ENCODE results near the gene LRMDA. TPM values are rescaled to one million over a fixed set of nuclear protein-coding genes. Genes with fewer than 3 reads are reported as not detected.

Gene LRMDA
- polyA plus RNA-seq, 3 donors = 39.8 to 59.6 (median 56.4) TPM

DNA sequence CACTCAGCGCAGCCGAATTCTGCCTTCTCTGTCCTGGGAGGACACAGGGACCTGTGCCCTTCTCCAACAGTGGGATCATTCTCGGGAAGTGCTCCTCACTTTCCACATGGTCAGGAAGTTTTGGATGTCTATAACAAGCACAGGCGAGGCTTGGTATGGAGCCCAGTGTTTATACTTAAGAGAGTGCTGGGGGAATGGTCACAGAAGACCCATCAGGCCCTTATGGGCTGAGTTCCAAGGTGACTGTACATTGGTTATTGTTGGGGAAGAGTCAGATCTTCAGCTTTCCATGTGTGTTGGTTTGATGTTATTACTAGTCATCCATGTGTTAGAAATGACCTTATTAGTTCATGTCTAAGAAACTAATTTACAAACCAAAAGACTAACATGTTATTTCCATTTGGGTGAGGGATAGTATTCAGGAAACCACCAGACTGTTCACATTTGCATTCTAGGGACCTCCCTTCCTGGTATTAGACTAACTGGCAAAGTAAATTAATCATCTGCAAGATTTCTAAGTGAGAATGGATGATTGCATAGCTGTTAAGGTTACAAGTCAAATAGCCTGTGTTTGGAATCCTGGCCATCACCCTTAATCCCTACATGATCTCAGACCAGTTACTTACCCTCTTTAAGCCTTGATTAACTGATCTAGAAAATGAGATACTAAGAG is 834.2 kb downstream of the LRMDA start:
- WGBS (ENCODE audit: insufficient coverage) = 87% methylated on average over 3 of the region's 4 CpGs
- peaks cover 0 to 10% of the 10 kb centered on the region in 2 donors for H3K36me3 Mint-ChIP-seq
- peaks cover 0 to 7% (median 5%) of the 10 kb centered on the region in 7 donors for H3K9me3 Mint-ChIP-seq
- H3K27me3 Mint-ChIP-seq (ENCODE audit: low read depth in 3 of 3) = peaks cover 0 to 4% (median 2%) of the 10 kb centered on the region in 3 donors
- Histone ChIP-seq H3K4me2 (replicated peaks; ENCODE audit: extremely low read depth, low read length, poor library complexity, severe bottlenecking) (no peak overlapping the region), H3K79me2 (ENCODE audit: insufficient read depth, low read length) (no peaks in the 10 kb centered on the region), H4K20me1 (ENCODE audit: insufficient read depth, low read length) (no peaks in the 10 kb centered on the region), H3K4me3 (replicated peaks in 1 of 3; ENCODE audit: low read depth in 2 of 3, low read length in 3 of 3) (no peak overlapping the region), H3K27me3 (ENCODE audit: control insufficient read depth in 2 of 2, insufficient read depth in 2 of 2, low read length in 2 of 2) (no peaks in the 10 kb centered on the region), H3K4me1 (ENCODE audit: control insufficient read depth in 1 of 2, insufficient read depth in 2 of 2, low read length in 2 of 2) (no peaks in the 10 kb centered on the region), H3K9ac (ENCODE audit: insufficient read depth, low read length, poor library complexity, severe bottlenecking) (no peak overlapping the region), H3K27ac (ENCODE audit: low read depth in 1 of 2, low read length in 2 of 2) (no peak overlapping the region), H3K36me3 (replicated peaks in 1 of 2; ENCODE audit: control insufficient read depth in 1 of 2, insufficient read depth in 2 of 2, low read length in 2 of 2) (no peaks in the 10 kb centered on the region), H3K9me3 (replicated peaks in 1 of 2; ENCODE audit: control insufficient read depth in 1 of 2, insufficient read depth in 1 of 2, low read length in 2 of 2) (peaks cover 0 to 3% of the 10 kb centered on the region in 2 donors), H2AFZ (ENCODE audit: insufficient read depth, low read depth, low read length, poor library complexity, severe bottlenecking) (no peak overlapping the region)
- no peak overlapping the region for H3K4me3 Mint-ChIP-seq
- TF ChIP-seq, protein P1, sequence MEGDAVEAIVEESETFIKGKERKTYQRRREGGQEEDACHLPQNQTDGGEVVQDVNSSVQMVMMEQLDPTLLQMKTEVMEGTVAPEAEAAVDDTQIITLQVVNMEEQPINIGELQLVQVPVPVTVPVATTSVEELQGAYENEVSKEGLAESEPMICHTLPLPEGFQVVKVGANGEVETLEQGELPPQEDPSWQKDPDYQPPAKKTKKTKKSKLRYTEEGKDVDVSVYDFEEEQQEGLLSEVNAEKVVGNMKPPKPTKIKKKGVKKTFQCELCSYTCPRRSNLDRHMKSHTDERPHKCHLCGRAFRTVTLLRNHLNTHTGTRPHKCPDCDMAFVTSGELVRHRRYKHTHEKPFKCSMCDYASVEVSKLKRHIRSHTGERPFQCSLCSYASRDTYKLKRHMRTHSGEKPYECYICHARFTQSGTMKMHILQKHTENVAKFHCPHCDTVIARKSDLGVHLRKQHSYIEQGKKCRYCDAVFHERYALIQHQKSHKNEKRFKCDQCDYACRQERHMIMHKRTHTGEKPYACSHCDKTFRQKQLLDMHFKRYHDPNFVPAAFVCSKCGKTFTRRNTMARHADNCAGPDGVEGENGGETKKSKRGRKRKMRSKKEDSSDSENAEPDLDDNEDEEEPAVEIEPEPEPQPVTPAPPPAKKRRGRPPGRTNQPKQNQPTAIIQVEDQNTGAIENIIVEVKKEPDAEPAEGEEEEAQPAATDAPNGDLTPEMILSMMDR (IDR thresholded peaks at IDR 0.05) = no peak
- intact Hi-C loops (cut with micrococcal nuclease) = no loop called here
- no peak for DNase-seq
- H3K4me1 Mint-ChIP-seq = peaks cover 3% of the 10 kb centered on the region
- no peak overlapping the region for H3K27ac Mint-ChIP-seq

DNA sequence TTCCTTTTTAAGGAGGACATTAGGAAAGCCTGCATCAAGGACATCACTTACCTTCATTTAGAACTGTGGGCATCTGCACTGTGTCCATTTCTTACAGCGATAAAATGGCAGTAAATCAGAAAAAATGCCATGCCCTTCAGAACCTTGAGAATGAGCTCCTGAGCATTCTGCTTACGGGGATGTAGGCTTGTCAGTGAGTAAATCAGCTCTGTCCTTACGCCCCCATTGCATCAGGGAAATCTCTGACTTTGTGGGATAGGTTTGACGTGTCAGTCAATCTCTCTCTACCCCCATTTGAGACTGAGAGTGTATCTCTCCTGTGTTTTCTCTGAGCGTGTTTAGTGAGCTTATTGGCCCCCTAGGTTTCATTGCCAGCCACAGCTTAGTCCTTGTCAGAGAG is 837.1 kb downstream of the LRMDA start:
- Histone ChIP-seq H3K4me3 (replicated peaks in 1 of 3; ENCODE audit: low read depth in 2 of 3, low read length in 3 of 3) (no peak overlapping the region), H4K20me1 (ENCODE audit: insufficient read depth, low read length) (no peaks in the 10 kb centered on the region), H3K36me3 (replicated peaks in 1 of 2; ENCODE audit: control insufficient read depth in 1 of 2, insufficient read depth in 2 of 2, low read length in 2 of 2) (no peaks in the 10 kb centered on the region), H3K4me2 (replicated peaks; ENCODE audit: extremely low read depth, low read length, poor library complexity, severe bottlenecking) (no peak overlapping the region), H3K27ac (ENCODE audit: low read depth in 1 of 2, low read length in 2 of 2) (no peak overlapping the region), H2AFZ (ENCODE audit: insufficient read depth, low read depth, low read length, poor library complexity, severe bottlenecking) (no peak overlapping the region), H3K27me3 (ENCODE audit: control insufficient read depth in 2 of 2, insufficient read depth in 2 of 2, low read length in 2 of 2) (no peaks in the 10 kb centered on the region), H3K9me3 (replicated peaks in 1 of 2; ENCODE audit: control insufficient read depth in 1 of 2, insufficient read depth in 1 of 2, low read length in 2 of 2) (no peaks in the 10 kb centered on the region), H3K79me2 (ENCODE audit: insufficient read depth, low read length) (no peaks in the 10 kb centered on the region), H3K4me1 (ENCODE audit: control insufficient read depth in 1 of 2, insufficient read depth in 2 of 2, low read length in 2 of 2) (no peaks in the 10 kb centered on the region), H3K9ac (ENCODE audit: insufficient read depth, low read length, poor library complexity, severe bottlenecking) (no peak overlapping the region)
- no peak for DNase-seq
- peaks cover 0 to 4% (median 0%) of the 10 kb centered on the region in 3 donors for H3K27me3 Mint-ChIP-seq (ENCODE audit: low read depth in 3 of 3)
- H3K9me3 Mint-ChIP-seq = peaks cover 0 to 8% (median 3%) of the 10 kb centered on the region in 7 donors
- intact Hi-C loops (cut with micrococcal nuclease) = no loop called here
- H3K4me1 Mint-ChIP-seq = peaks cover 3% of the 10 kb centered on the region
- H3K4me3 Mint-ChIP-seq = no peak overlapping the region
- TF ChIP-seq, protein P1 (IDR thresholded peaks at IDR 0.05) = no peak
- H3K27ac Mint-ChIP-seq = no peak overlapping the region
- 100% methylated on average over 1 of the region's 5 CpGs for WGBS (ENCODE audit: insufficient coverage)
- H3K36me3 Mint-ChIP-seq = peaks cover 2 to 8% of the 10 kb centered on the region in 2 donors

Data from CD14-positive monocyte (primary cell).